PC-3 (cell line): ENCODE results near the gene LPAR1.

Source experiments
- EZH2 ChIP-seq: fragments of 300-600 bp; sonication (generic); IDR thresholded peaks from one replicate; pipeline ENCODE4 v1.6.1; 2017; ENCODE audit warnings: antibody characterized with exemption, mild to moderate bottlenecking, low read length; ENCODE audit not compliant: unreplicated experiment
- TF ChIP-seq, protein P1 (sequence below): fragments of 300-600 bp; sonication (generic); conservative IDR thresholded peaks from 2 replicates; pipeline ENCODE4 v1.5.1; 2017; ENCODE audit warnings: antibody characterized with exemption, low read depth, mild to moderate bottlenecking, low read length

DNA sequence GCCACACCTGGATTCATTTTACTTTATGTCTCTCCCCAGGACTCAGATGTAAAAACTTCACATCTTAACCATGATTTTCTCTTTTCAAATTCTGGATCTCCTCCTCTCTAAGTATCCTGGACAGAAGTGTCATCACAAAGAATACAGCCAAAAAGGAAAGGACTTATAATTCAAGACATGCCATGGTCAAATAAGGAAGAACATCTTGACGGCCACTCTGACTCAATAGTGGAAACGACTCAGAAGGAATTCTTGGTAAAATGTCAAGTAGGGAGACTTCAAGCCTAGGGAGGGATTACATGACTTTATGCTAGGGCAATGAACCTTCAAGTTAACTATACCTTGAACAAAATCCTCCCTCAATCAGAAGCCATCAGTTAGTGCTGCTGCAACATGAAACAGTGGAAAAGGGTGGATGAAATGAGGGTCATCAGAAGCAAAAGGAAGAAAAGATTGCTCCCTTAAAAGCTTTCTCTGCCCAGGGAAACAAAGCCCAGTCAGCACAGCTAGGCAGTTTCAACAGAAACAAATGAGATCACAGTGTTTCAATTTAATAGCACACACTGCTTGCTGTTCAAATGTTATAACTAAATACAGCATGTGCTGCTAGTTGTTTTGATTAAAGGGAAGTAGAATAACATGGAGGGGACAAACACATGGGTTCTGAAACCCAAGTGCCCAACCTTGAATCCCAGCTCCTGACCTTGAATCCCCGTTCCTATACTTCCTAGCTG, 101.4 kb downstream of the LPAR1 start:
- TF ChIP-seq, protein P1, sequence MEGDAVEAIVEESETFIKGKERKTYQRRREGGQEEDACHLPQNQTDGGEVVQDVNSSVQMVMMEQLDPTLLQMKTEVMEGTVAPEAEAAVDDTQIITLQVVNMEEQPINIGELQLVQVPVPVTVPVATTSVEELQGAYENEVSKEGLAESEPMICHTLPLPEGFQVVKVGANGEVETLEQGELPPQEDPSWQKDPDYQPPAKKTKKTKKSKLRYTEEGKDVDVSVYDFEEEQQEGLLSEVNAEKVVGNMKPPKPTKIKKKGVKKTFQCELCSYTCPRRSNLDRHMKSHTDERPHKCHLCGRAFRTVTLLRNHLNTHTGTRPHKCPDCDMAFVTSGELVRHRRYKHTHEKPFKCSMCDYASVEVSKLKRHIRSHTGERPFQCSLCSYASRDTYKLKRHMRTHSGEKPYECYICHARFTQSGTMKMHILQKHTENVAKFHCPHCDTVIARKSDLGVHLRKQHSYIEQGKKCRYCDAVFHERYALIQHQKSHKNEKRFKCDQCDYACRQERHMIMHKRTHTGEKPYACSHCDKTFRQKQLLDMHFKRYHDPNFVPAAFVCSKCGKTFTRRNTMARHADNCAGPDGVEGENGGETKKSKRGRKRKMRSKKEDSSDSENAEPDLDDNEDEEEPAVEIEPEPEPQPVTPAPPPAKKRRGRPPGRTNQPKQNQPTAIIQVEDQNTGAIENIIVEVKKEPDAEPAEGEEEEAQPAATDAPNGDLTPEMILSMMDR, result no peak
- TF ChIP-seq EZH2, result no peak
